GM12878 (cell line): Measurements from ENCODE around the gene SFXN1. TPM values are rescaled to one million over a fixed set of nuclear protein-coding genes. Genes with fewer than 3 reads are reported as not detected.

Experiments used
- ATAC-seq: fragments of 200-7000 bp; cut with Tn5 transposase; 3 replicates; pipeline ENCODE4 v1.9.1; 2020; ENCODE audit warnings: mild to moderate bottlenecking, moderate library complexity
- BruUV-seq: library from RNA; stranded (reverse); fragments of 400-500 nt; replicated peaks from 2 replicates; lab custom pipeline; 2021; lab: Mats Ljungman, UMichigan
- CTCF ChIA-PET: fragments of 300-600 bp; sonication (Branson Sonifier 250); formaldehyde crosslinking; extraction: SDS; loops from one replicate; lab custom pipeline; 2021; ENCODE audit warnings: inconsistent platforms; lab: Yijun Ruan, JAX
- POLR2A ChIA-PET: fragments of 350-600 bp; formaldehyde crosslinking; extraction: SDS; loops from one replicate; lab custom pipeline; 2021; ENCODE audit warnings: inconsistent platforms; lab: Charles Lee
- RAD21 ChIA-PET: fragments of 300-600 bp; sonication (Branson Sonifier 250); formaldehyde crosslinking; loops from one replicate; lab custom pipeline; 2023; ENCODE audit warnings: antibody characterized with exemption; ENCODE audit not compliant: unreplicated experiment; lab: Charles Lee
- SMC1A ChIA-PET: fragments of 300-600 bp; sonication (Branson Sonifier 250); formaldehyde crosslinking; loops from one replicate; lab custom pipeline; 2023; ENCODE audit not compliant: unreplicated experiment, uncharacterized antibody; lab: Charles Lee
- DNase-seq: peaks from one replicate; pipeline ENCODE4 v3.0.0-alpha.2; 2011; ENCODE audit warnings: low read depth, low spot score
- FAIRE-seq: peaks from 3 replicates; lab custom pipeline; 2011; peaks lifted over from hg19 to GRCh38; lab: Jason Lieb, UNC
- H2AFZ ChIP-seq: 2 replicates; pipeline ENCODE4 v1.6.0; 2011; ENCODE audit warnings: low read depth, low read length, control low read depth; ENCODE audit not compliant: control insufficient read depth
- H3K27ac ChIP-seq: 2 replicates; pipeline ENCODE4 v1.5.1; 2011; ENCODE audit warnings: control low read depth; ENCODE audit not compliant: control insufficient read depth, insufficient read depth
- H3K27me3 ChIP-seq, 2 experiments: replicated peaks in 1 of 2; 2 replicates each; pipeline versions ENCODE4 v1.6.0 to v1.6.1; 2011; ENCODE audit warnings: low read length in 1 of 2; ENCODE audit not compliant: control insufficient read depth in 2 of 2, insufficient read depth in 2 of 2
- H3K36me3 ChIP-seq, 2 experiments: 2 replicates each; pipeline ENCODE4 v1.5.1; 2011; ENCODE audit warnings: low read length in 1 of 2; ENCODE audit not compliant: control insufficient read depth in 2 of 2, insufficient read depth in 2 of 2
- H3K4me1 ChIP-seq: 2 replicates; pipeline ENCODE4 v1.6.1; 2011; ENCODE audit warnings: mild to moderate bottlenecking, low read length, moderate library complexity, mixed read lengths; ENCODE audit not compliant: control insufficient read depth, insufficient read depth
- H3K4me2 ChIP-seq: 2 replicates; pipeline ENCODE4 v1.6.0; 2011; ENCODE audit warnings: control low read depth; ENCODE audit not compliant: control insufficient read depth, insufficient read depth
- H3K4me3 ChIP-seq: fragments of 200-600 bp; sonication (generic); 2 replicates; pipeline ENCODE4 v1.5.1; 2016
- H3K79me2 ChIP-seq: 2 replicates; pipeline ENCODE4 v1.6.0; 2011; ENCODE audit warnings: low read length; ENCODE audit not compliant: control insufficient read depth, insufficient read depth
- H3K9ac ChIP-seq: 2 replicates; pipeline ENCODE4 v1.8.0; 2011; ENCODE audit warnings: low read length, control low read depth, mixed read lengths; ENCODE audit not compliant: control insufficient read depth, insufficient read depth
- H3K9me3 ChIP-seq: replicated peaks from 3 replicates; pipeline ENCODE4 v1.5.1; 2011; ENCODE audit warnings: mild to moderate bottlenecking, low read length; ENCODE audit not compliant: control insufficient read depth, insufficient read depth
- H4K20me1 ChIP-seq: 2 replicates; pipeline ENCODE4 v1.6.0; 2011; ENCODE audit not compliant: control insufficient read depth, insufficient read depth
- ATF7 ChIP-seq: fragments of 450-650 bp; IDR thresholded peaks from 2 replicates; pipeline ENCODE4 v1.6.1; 2016; ENCODE audit warnings: low read depth, mild to moderate bottlenecking
- CHD2 ChIP-seq: IDR thresholded peaks from 2 replicates; pipeline ENCODE4 v1.6.1; 2011; ENCODE audit warnings: low read depth, low read length, improper control_type of control experiment, borderline replicate concordance
- NR2C1 ChIP-seq: fragments of 450-650 bp; IDR thresholded peaks from 2 replicates; pipeline ENCODE4 v1.6.1; 2017; ENCODE audit warnings: antibody characterized with exemption, mild to moderate bottlenecking, moderate library complexity
- RELA ChIP-seq: fragments of 450-650 bp; IDR thresholded peaks from 2 replicates; pipeline ENCODE4 v1.8.0; 2014; ENCODE audit warnings: borderline replicate concordance; ENCODE audit not compliant: partially characterized antibody
- WRNIP1 ChIP-seq: IDR thresholded peaks from 2 replicates; pipeline ENCODE4 v1.6.1; 2011; ENCODE audit warnings: low read depth, low read length, improper control_type of control experiment, borderline replicate concordance
- YBX1 ChIP-seq: fragments of 450-650 bp; IDR thresholded peaks from 2 replicates; pipeline ENCODE4 v1.6.1; 2016; ENCODE audit warnings: antibody characterized with exemption
- WGBS: methylation state at CpG from one replicate; pipeline ENCODE4 v1.1.6; 2016; ENCODE audit warnings: low lambda C conversion rate; ENCODE audit not compliant: insufficient replicate concordance, insufficient coverage; ENCODE audit errors: missing lambda C conversion rate; 5-methylcytosine and 5-hydroxymethylcytosine counted together
- in situ Hi-C: fragments of 300-500 bp; cut with MboI; formaldehyde crosslinking; loops from 9 replicates; pipeline ENCODE4 v1.14.3; 2018; ENCODE audit warnings: mixed read lengths
- intact Hi-C: fragments of 100-400 bp; cut with micrococcal nuclease; formaldehyde crosslinking; loops from one replicate; pipeline ENCODE4 v1.14.2; 2022; ENCODE audit not compliant: unreplicated experiment
- polyA plus RNA-seq, 11 experiments: library from polyadenylated mRNA; depleted of rRNA in 4 of 11; unstranded in 6 of 11; stranded (reverse) in 5 of 11; fragments of >200 nt; fragmentation: Nextera tagmentation in 4 of 11; fragmentation: Illumina TruSeq in 1 of 11; extraction: Ambion mirVana in 4 of 11; extraction: Trizol in 1 of 11; gene quantifications; 1 replicate in 1 of 11; 2 replicates in 10 of 11; pipeline versions ENCODE4 v1.2.1 to v1.2.3, GENCODE V29; 2011 to 2016; ENCODE audit warnings: inconsistent platforms in 2 of 11, missing spikeins in 2 of 11, low read depth in 1 of 11
- total RNA-seq, 4 experiments: library from RNA; depleted of rRNA in 3 of 4; stranded (reverse); fragments of >200 nt in 3 of 4; fragmentation: Illumina TruSeq in 1 of 4; extraction: Trizol in 1 of 4; gene quantifications; 2 replicates each; pipeline versions ENCODE4 v1.2.1 to v1.2.3, GENCODE V29; 2013 to 2021
- TF ChIP-seq, protein P1 (sequence below): fragments of 450-650 bp; IDR thresholded peaks from 2 replicates; pipeline ENCODE4 v1.6.1; 2018; ENCODE audit warnings: borderline replicate concordance, mild to moderate bottlenecking; ENCODE audit not compliant: partially characterized antibody

The SFXN1 gene
- total and polyA plus RNA-seq, 10 of the 15 experiments (the other 5 are each of a cell fraction or from before 2014, with no cell fraction given) = 18.0 to 248 (median 103) TPM

- ChIA-PET RAD21 (no interaction called here), CTCF (interaction anchor here (1.1 kb wide), 1 partner anchor 9 kb away, joined by 4 read pairs; no protein-coding TSS in a partner anchor), POLR2A (no interaction called here), SMC1A (interaction anchor here (0.6 kb wide), 1 partner anchor 1195 kb away, joined by 3 read pairs; no protein-coding TSS in a partner anchor)
- intact Hi-C loops = no loop called here
- no peaks in the 10 kb centered on the region for H4K20me1 ChIP-seq
- no peak overlapping the region for H3K9ac ChIP-seq
- BruUV-seq = no TSS peak
- DNase-seq (no peak), ATAC-seq (peak; percentile 48), FAIRE-seq (no peak)
- H3K79me2 ChIP-seq = no peaks in the 10 kb centered on the region
- no peaks in the 10 kb centered on the region; a peak in 1 of 4 replicates for H3K27me3 ChIP-seq
- no peak overlapping the region for H3K4me2 ChIP-seq
- no peak overlapping the region for H3K27ac ChIP-seq
- in situ Hi-C loops = no loop called here
- H2AFZ ChIP-seq = no peak overlapping the region
- WGBS = 19% methylated on average over 5 of the region's 5 CpGs
- peaks cover 7% of the 10 kb centered on the region for H3K4me1 ChIP-seq
- H3K9me3 ChIP-seq = no peaks in the 10 kb centered on the region
- TF ChIP-seq WRNIP1 = no peak
- no peak for TF ChIP-seq RELA
- TF ChIP-seq CHD2 = no peak
- TF ChIP-seq, protein P1, sequence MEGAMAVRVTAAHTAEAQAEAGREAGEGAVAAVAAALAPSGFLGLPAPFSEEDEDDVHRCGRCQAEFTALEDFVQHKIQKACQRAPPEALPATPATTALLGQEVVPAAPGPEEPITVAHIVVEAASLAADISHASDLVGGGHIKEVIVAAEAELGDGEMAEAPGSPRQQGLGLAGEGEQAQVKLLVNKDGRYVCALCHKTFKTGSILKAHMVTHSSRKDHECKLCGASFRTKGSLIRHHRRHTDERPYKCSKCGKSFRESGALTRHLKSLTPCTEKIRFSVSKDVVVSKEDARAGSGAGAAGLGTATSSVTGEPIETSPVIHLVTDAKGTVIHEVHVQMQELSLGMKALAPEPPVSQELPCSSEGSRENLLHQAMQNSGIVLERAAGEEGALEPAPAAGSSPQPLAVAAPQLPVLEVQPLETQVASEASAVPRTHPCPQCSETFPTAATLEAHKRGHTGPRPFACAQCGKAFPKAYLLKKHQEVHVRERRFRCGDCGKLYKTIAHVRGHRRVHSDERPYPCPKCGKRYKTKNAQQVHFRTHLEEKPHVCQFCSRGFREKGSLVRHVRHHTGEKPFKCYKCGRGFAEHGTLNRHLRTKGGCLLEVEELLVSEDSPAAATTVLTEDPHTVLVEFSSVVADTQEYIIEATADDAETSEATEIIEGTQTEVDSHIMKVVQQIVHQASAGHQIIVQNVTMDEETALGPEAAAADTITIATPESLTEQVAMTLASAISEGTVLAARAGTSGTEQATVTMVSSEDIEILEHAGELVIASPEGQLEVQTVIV = no peak
- no peak for TF ChIP-seq YBX1
- no peak for TF ChIP-seq NR2C1
- no peak for TF ChIP-seq ATF7
- no peak overlapping the region for H3K4me3 ChIP-seq
- H3K36me3 ChIP-seq = no peaks in the 10 kb centered on the region
Measured at GRCh38 chr5:175542232-175542965, 64.0 kb downstream of the SFXN1 start.
